HG02588 (cell line): ENCODE results near the gene SULT4A1.
"Not testable (repeated sequence)": the region's sequence is repeated elsewhere in the genome, so short reads cannot be mapped to it uniquely, and the experiment has no call there.

Experiments used
- ATAC-seq: cut with Tn5 transposase; IDR thresholded peaks from one replicate; pipeline ENCODE4 v1.9.1; 2021; ENCODE audit warnings: mild to moderate bottlenecking, moderate library complexity; ENCODE audit not compliant: unreplicated experiment

The SULT4A1 gene

DNA sequence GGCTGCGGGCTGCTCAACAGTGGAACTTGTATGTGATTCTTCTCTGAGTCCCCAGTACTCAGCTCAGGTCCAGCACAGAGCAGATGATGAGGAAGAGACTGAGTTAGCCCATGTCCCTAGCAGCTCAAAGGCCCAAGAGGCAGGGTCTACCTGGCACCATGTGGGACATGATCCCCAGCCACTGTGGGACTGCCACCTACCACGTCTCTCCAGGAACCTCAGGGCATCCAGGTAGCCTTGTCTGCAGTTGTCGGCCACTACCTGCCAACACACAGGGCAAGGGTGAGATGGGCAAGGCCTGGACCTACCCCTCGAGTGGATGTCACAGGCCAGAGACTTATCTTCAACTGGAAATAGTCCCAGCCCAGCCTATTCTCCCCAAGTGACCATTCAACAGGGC is 25.1 kb upstream of the SULT4A1 start:
- no peak for ATAC-seq

DNA sequence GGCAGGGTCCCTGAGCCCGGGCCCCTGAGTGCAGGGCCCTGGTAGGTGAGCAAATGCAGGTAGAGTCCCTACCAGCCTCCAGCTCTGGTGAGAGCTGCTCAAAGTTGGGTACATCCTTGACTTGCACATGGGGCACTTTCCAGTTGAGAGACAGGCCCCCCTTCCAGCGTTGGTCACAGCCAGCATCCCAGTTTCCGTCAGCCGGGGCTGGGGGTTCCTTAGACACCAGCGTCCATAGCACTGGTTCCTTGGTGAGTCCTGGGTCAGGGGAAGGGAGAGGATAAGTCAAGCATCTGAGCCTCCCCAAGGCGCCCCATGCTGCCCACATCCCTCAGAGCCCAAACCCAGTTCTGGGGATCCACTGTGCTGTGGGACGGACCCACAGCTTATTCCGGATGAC is 23.9 kb upstream of the SULT4A1 start:
- ATAC-seq, result no peak

DNA sequence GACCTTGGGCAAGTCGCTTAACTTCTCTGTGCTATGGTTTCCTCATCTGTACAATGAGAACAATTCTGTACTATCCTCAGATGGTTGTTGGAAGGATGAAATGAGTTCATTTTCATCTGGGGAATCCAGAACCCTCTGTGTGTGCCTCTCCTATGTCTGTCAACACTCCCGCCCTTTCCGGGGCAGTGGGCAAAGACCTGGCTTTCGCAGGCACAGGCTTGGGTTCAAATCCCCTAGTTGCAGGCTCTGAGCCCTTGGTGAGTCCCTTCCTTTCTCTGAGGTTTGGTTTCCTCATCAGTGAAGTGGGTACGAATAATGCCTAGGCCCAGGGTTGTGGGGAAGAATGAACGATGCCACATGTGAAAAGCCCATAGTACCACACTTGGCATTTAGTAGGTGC is 23.5 kb upstream of the SULT4A1 start:
- ATAC-seq, result no peak

DNA sequence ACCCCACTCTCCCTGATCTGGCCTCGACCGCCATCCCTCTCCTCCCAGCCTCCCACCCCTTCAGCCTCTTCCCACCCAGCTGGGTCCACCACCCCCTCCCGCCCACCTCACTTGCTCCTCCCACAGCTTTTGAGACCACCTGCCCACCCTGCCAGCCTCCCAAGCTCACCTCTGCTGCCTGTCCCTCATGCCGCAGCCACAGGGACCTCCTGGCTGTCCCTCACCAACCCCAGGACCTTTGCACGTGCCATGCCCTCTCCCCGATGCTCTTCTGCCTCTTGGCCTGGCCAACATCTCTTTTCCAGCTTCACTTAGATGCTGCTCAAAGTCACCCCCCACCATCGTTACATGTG is 23.0 kb upstream of the SULT4A1 start:
- ATAC-seq, result no peak

DNA sequence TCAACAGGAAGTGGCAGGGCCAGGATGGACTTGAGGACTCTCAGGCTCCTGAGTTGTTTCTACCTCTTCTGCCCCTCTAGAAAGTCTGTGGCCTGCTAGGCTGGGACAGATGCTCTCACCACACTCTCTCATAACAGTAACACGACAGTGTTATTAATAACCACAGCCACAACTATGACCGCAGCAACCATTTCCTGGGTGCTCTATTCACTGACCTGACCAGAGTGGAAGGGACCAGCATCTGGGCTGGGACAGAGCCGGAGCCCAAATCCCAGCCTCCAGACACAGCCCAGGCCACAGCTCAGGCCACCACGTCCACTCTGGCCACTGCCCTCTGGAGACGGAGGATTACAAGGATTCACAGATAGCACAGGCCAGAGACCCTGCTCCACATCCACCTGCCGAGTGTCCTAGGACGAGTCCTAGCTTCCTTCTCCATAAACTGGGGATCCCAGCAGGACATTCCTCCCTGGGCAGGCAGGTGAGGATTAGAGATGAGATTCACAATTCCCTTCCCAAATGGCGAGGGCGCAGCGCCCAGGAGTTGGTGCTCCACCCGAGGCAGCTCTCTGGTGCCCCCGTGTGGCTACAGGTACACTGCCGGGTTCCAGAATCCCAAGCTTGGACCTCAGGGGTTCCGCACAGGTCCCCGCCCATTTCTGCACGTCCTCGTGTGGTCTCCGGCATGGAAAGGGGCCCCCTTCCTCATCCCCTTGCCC is 22.4 kb upstream of the SULT4A1 start:
- peak; percentile 56 for ATAC-seq

DNA sequence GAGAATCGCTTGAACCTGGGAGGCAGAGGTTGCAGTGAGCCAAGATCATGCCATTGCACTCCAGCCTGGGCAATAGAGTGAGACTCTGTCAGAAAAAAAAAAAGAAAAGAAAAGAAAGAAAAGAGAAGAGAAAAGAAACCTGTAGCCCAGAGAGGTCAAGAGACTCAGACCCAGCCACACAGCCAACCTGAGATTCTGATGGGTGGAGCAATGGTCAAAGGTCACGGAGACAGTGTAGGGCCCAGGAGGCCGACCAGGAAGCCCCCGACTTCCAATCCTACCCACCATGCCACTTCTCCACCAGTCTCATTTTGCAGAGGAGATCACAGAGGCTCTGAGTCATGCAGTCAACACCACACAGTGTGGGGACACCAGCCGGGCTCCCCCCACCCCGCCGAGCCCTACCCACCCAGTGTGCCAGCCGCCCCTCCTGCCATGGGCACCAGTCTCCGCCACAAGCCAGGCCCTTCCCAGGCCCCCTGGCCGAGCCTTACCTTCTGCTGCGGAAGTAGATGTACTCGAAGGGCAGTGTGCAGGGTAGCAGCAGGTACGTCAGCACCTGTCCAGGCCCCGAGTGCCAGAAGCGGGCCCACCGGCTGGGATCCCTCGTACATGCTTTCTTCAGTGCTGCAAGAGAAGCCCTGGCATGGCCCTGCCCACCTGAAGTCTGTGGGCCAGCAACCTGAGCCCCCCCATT is 21.6 kb upstream of the SULT4A1 start:
- ATAC-seq, result no peak

DNA sequence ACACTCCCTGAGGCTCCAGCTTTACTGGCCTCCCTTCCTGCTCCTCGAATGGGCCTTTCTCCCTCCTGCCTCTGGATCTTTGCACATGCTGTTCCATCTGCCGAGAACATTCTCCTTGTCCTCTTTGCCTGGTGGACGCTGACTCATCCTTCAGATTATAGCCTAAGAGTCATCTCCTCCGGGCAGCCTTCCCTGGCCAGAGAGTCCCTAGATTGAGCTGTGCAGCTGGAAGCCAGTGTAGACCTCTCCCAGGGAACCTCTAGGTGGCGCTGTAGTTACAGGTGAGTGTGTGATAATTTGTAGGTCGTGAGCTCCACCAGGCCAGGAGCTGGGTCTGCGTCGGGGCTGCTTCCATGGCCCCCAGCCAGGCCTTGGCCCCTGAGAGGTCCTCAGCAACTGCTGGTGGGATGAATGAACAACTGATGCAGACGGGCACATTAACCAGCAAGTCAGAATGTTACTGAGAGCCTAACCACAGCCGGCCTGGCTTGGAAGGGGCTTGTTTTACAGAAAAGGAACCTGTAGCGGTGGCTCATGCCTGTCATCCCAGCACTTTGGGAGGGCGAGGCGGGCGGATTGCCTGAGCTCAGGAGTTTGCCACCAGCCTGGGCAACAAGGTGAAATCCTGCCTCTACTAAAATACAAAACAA is 20.8 kb upstream of the SULT4A1 start:
- ATAC-seq, result no peak

DNA sequence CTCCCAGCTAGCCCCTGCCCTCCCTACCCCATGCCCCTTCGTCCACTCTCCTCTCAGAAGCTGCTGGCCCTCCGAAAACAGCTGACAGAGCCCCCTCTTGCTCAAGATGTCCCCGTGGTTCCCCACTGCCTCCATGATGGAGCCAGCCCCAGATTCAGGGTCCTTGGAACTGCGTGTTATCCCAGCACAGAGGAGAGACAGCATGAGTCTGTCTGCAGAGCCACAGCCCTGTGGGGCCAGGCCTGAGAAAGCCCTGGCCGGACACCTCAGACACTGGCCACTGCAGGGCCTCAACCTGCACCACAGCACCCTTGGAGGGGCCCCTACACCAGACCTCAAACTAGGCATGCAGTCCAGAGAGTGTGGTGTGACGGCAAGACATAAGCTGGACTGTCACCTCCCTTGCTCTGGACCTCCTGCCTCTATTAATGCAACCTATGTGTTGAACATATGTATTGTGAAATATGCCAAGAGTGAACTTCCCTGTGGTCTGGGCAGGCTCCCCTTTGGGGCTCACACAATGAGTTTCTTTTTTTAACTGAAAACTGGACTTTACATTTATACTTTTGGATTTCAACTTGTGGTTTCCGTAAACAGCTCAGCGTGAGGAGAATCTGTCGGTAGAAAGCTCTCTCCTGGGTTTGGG is 19.9 kb upstream of the SULT4A1 start:
- ATAC-seq, result no peak

DNA sequence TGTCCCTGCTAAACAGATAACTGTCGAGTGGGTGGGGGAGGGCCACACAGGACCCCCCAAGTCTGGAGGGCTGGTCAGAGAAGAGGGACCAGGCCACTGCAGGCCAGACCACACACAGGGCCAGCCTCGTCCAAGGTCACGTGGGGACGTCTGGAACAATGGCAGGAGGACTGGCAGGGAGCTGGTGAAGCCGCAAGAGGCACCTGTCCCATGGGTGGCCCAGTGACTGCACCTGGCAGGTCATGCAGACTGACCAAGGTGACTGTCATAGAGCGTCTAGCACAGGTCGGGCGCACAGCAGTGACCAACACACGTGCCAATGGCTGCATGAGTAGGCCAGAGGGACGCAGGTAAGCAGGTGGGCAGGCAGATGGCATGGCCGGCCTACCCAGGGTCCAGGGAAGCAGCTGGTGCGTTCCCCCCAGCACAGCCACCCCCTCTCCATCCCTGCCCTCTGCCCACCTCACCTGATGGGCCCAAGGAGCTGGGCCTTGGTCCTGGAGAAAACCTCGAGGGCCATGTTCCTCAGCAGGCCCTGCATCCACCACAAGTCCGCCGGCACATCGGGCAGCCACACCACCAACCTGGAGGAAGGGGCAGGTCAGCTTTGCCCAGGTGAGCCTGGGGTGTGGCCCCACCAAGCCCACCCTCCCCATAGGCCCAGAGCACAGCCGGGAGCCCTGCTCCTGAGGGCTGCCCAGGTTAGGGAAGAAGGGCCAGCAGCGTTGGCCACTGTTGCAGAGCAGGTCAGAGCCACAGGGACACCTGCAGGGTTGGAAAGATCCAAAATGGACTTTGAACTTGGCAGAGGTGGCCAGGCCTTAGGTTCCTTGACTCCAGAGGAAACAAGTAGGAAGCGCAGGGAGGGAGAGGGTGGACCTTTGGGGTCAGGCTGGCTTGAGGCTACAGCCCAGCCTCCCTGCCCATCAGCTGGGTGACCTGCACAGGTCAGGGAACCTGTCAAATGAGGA is 19.1 kb upstream of the SULT4A1 start:
- ATAC-seq, result no peak

DNA sequence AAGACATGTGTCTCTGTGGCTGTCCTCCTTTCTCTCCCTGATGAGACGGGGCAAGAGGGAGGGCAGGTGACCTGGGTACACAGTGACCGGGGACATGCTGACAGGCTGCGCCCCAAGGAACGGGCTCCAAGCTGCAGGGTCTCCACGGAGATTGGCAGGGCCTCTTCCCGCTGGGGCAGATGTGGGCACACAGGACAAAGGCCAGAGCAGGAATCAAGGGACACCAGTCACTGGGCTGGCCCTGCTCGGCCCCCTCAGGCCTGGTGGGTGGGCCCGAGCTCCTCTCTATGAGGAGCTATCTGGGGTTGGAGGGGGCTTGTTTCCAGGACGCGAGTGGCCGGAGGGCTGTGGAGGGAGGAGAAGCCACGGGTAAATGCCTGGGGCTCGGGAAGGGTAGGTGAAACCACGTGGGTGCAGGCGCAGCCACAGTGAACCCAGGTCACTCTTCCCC is 18.3 kb upstream of the SULT4A1 start:
- no peak for ATAC-seq

DNA sequence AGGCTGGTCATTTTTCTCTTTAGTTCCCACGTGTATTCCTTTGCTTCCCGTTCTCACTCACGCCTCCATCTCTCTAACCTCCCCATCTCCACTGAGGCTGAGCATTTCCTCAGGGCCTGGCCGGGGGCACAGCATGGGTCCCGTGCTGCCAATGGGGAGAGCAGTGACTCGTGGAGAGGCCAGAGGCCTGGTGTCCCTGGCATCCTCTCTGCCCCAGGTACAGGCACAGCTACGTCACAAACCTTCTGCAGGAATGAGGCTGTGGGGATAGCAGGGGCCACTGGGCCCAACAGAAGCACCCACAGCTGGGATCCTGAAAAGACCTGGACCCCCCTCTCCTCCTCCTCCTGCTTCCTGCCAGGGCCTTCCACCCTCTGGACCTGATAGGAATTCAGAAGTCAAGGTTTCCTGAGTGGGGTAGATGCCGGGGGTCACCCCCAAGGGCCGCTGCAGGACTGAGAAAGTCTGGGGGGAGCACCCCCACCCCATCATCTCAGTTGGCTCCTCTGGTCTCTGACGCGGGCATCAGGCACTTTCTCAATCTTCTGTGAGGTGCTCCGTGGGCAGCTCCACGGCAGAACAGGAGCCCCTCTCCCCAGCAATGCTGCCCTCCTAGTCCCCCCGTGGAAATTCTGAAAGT is 17.7 kb upstream of the SULT4A1 start:
- ATAC-seq, result no peak

DNA sequence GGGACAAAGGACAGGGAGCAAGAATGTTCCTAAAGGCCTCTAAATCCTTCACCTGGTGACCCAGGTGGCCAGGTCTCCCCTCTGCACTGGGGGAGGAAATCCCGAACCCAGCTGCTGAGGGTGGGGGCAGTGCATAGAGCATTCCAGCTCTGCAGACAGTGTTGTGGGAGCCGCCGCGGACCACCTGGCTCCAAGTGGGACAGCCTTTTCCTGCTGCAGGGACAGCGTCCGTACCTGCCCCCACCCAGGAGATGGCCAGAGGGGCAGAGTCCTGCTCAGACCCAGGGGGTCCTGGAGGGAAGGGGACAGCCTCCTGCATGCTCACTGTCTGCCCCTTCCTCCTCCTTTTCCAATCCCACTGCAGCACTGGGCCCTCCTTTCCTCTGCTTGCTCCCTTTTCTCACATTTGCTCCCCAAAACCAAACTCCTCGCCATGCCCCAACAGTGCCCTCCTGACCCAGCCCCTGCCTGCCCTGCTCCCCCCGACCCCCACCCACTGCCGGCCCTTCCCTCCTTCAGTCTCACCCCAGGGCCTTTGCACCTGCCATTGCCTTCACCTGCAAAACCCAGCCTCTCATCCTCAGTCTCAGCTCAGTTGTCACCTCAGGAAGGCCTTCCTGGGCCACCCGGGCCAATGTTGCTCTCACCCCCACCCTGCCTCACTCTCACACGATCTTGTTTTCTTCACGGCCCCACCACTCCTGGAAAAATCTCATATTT is 16.7 kb upstream of the SULT4A1 start:
- ATAC-seq, result no peak

DNA sequence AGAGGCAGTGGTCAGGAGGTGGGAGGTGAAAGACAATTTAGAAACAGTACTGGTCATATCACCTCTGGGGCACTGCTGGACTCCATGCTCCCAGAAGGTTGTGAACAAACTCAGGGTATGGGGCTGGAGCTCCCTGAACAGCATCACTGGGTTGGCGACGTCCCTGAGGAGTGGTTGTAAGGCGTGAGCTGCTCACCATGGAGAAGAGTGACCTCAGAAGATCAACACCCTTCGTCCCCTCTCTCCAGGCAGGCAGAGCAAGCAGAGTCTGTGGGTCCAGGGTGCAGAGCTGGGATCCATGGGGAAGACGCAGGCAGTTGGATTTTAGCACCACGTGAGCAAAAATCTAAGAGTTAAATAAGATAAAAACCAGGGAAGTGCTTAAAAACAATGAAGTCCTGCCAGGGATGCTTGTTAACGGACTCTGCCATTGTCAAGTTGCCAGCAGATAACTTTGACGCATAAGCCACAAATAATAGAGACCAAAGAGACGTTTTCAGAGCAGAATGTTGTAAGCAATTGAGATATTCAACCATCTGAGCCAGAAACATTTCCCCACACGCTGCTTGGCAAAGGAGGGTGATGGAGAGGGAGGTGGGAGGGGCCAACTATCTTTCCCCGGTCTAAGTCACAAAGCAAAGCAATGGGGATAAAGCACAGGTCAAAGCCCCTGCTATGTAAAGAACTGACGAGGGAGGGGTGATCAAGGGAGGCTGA is 15.9 kb upstream of the SULT4A1 start:
- ATAC-seq, result no peak

DNA sequence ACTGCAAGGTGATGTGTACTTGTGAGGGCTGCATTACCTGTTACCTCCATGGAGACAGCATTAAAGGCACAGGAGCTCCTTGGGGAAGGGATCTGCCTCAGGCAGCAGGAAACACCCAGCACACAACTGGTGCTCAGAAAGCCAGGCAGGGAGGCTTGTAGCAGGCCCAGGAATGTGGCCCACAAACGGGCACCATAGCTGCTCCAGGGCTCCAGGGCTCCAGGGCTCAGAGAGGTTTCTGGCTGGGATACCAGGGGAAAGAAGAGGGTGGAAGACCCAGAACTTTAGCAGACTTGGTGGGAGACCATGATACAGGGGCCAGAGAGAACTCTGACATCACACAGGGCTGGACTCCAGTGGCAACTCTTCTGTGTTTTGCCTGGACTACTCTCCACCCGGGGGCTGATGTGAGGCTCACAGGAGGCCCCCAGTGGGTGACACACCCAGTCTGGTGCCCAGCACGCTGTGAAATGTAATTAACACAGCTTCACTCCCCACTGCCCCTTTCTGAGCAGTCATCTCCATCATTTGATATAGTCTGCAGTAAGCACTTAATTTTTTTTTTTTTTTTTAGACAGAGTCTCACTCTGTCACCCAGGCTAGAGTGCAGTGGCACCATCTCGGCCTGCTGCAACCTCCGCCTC is 14.7 kb upstream of the SULT4A1 start:
- ATAC-seq, result no peak

DNA sequence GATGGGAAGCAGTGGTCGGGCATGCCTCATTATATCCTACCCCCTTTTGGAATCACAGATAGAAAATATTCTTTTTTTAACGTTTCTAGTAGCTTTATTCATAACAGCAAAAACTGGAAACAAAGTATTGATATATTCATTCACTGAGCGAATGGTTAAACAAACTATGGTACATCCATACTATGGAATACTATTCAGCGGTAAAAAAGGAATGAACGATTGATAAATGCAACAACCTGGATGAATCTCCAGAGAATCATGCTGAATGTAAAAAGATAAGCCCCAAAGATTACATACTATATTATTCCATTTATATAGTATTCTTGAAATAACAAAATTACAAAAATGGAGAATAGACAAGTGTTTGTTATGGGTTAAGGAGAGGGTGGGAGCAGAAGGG is 7.5 kb upstream of the SULT4A1 start:
- ATAC-seq, result no peak

DNA sequence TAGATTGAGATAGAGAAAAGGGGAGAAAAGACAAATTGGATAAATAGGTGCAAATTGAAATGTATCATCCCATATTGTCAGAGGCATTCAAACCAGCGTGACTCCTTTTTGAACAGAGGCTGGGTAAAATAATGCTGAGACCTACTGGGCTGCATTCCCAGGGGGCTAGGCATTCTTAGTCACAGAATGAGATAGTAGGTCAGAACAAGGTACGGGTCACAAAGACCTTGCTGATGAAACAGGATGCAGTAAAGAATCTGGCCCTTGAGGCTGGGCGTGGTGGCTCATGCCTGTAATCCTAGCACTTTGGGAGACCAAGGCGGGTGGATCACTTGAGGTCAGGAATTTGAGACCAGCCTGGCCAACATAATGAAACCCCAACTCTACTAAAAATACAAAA is 6.7 kb upstream of the SULT4A1 start:
- ATAC-seq, result not testable (repeated sequence)

DNA sequence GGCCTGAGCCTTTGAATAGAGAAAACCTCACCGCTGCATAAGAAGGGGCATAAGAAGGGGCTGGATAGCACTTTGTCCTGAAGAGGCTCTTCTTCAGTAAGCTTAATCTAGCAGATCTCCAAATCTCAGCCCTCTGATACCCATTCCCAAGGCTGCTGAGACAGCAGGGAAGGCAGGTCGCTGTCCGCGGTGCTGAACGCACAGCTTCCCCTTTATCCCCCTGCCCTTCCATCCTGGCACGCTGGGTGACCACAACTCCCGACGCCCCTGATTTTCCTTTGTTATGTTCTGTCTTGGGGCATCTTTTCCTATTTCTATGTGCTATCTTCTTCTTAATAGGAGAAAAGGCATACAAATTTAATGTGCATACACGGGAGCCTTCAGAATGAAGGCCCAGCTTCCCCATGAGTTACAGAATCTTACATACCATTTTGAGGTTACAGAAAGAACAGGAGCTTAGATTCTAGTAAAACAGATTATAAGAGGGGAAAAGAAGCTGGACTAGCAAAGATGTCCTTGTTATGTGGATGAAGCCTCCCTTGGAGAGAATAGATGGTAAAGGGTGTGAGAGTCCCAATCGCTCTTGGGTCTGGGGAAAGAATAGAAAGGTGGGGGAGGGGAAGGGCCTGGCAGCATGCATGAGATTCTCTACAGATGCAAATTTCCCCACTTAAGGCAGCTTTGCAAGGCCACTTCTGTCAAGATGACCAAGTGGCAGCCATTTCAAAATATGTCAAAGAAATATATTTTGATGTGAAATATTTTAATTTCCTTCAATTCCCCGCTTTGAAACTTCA is 5.7 kb upstream of the SULT4A1 start:
- no peak for ATAC-seq

DNA sequence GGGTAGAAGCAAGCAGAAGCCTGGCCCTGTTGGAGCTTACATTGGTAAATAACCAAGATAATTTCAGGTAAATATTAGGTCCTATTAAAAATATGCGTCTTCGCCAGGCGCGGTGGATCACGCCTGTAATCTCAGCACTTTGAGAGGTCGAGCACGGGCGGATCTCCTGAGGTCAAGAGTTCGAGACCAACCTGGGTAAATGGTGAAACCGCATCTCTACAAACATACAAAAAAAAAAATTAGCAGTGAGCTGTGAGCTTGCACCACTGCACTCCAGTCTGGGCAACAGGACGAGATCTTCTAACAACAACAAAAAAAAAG is 529 bp upstream of the SULT4A1 start:
- ATAC-seq, result no peak
